Urinary bladder (tissue), 4 donors: ENCODE results near the gene HSPA12B. TPM values are rescaled to one million over a fixed set of nuclear protein-coding genes. Genes with fewer than 3 reads are reported as not detected.

Source experiments
- DNase-seq: peaks from one replicate; pipeline ENCODE4 v3.0.0-alpha.2; 2015; ENCODE audit errors: extremely low spot score
- H3K27ac ChIP-seq: one replicate; pipeline ENCODE4 v1.5.1; 2013; ENCODE audit warnings: low read depth, mild to moderate bottlenecking, moderate library complexity
- H3K36me3 ChIP-seq: one replicate; pipeline ENCODE4 v1.6.1; 2013; ENCODE audit warnings: mild to moderate bottlenecking, moderate library complexity; ENCODE audit not compliant: insufficient read depth
- H3K4me1 ChIP-seq: one replicate; pipeline ENCODE4 v1.6.1; 2013; ENCODE audit warnings: mild to moderate bottlenecking, moderate library complexity; ENCODE audit not compliant: insufficient read depth
- H3K4me3 ChIP-seq: one replicate; pipeline ENCODE4 v1.5.1; 2013; ENCODE audit warnings: low read depth, low read length
- WGBS: extraction: QIAGEN DNeasy Blood & Tissue Kit; methylation state at CpG from one replicate; pipeline ENCODE4 v1.1.7; 2013; 5-methylcytosine and 5-hydroxymethylcytosine counted together
- polyA plus RNA-seq: library from polyadenylated mRNA; stranded (reverse); fragments of 200-250 nt; gene quantifications from one replicate; pipeline ENCODE4 v1.2.3, GENCODE V29; 2013
- total RNA-seq: library from RNA; depleted of rRNA; stranded (reverse); fragments of >200 nt; gene quantifications from one replicate; pipeline ENCODE4 v1.2.3, GENCODE V29; 2014
- donor health status: healthy with polysubstance abuse.
- donor health status: healthy.

The HSPA12B gene
- total and polyA plus RNA-seq, 2 donors = 10.7 to 11.8 TPM

GRCh38 chr20:3728354-3728753 lies 4.1 kb upstream of the HSPA12B start:
- no peaks in the 10 kb centered on the region for H3K4me1 ChIP-seq
- H3K36me3 ChIP-seq = no peaks in the 10 kb centered on the region
- DNase-seq = no peak
- no peak overlapping the region for H3K4me3 ChIP-seq
- WGBS = 88% methylated on average over 5 of the region's 5 CpGs
- no peak overlapping the region for H3K27ac ChIP-seq

GRCh38 chr20:3728876-3729275 lies 3.6 kb upstream of the HSPA12B start:
- 81% methylated on average over 3 of the region's 3 CpGs for WGBS

GRCh38 chr20:3729378-3729777 lies 3.1 kb upstream of the HSPA12B start:
- no peak for DNase-seq
- Histone ChIP-seq H3K27ac (no peak overlapping the region), H3K36me3 (no peaks in the 10 kb centered on the region), H3K4me1 (no peaks in the 10 kb centered on the region), H3K4me3 (no peak overlapping the region)
- WGBS = 95% methylated on average over 6 of the region's 6 CpGs

More at GRCh38 chr20:3728876-3729275, 3.6 kb upstream of the HSPA12B start:
- no peak overlapping the region for H3K27ac ChIP-seq
- no peak for DNase-seq
- no peaks in the 10 kb centered on the region for H3K36me3 ChIP-seq
- H3K4me1 ChIP-seq = no peaks in the 10 kb centered on the region
- no peak overlapping the region for H3K4me3 ChIP-seq

GRCh38 chr20:3729811-3730540 lies 2.5 kb upstream of the HSPA12B start:
- Histone ChIP-seq H3K4me1 (no peaks in the 10 kb centered on the region), H3K27ac (no peak overlapping the region), H3K36me3 (no peaks in the 10 kb centered on the region), H3K4me3 (no peak overlapping the region)
- 78% methylated on average over 8 of the region's 8 CpGs for WGBS
- DNase-seq = no peak

GRCh38 chr20:3730803-3731672 lies 1.4 kb upstream of the HSPA12B start:
- Histone ChIP-seq H3K27ac (no peak overlapping the region), H3K36me3 (no peaks in the 10 kb centered on the region), H3K4me3 (no peak overlapping the region), H3K4me1 (no peaks in the 10 kb centered on the region)
- WGBS = 89% methylated on average over 12 of the region's 12 CpGs
- no peak for DNase-seq

- Histone ChIP-seq H3K4me3 (no peak overlapping the region), H3K27ac (no peak overlapping the region), H3K4me1 (no peaks in the 10 kb centered on the region), H3K36me3 (no peaks in the 10 kb centered on the region)
- WGBS = 73% methylated on average over 16 of the region's 16 CpGs
- no peak for DNase-seq
Measured at GRCh38 chr20:3731944-3732326, 550 bp upstream of the HSPA12B start.

- DNase-seq = no peak
- H3K27ac ChIP-seq = no peak overlapping the region
- WGBS = 75% methylated on average over 20 of the region's 20 CpGs
- no peaks in the 10 kb centered on the region for H3K36me3 ChIP-seq
- no peaks in the 10 kb centered on the region for H3K4me1 ChIP-seq
- peak overlapping the region; percentile 27 for H3K4me3 ChIP-seq
Measured at GRCh38 chr20:3733119-3733995, 872 bp downstream of the HSPA12B start.

- H3K4me3 ChIP-seq = no peak overlapping the region
Measured at GRCh38 chr20:3734111-3734843, 1.8 kb downstream of the HSPA12B start.

GRCh38 chr20:3735768-3736167 lies 3.3 kb downstream of the HSPA12B start:
- H3K4me3 ChIP-seq = no peak overlapping the region
- no peaks in the 10 kb centered on the region for H3K36me3 ChIP-seq
- no peak for DNase-seq
- no peak overlapping the region for H3K27ac ChIP-seq
- 83% methylated on average over 4 of the region's 4 CpGs for WGBS
- H3K4me1 ChIP-seq = no peaks in the 10 kb centered on the region

More at GRCh38 chr20:3734111-3734843, 1.8 kb downstream of the HSPA12B start:
- 60% methylated on average over 12 of the region's 12 CpGs for WGBS
- H3K36me3 ChIP-seq = no peaks in the 10 kb centered on the region
- no peak for DNase-seq
- H3K4me1 ChIP-seq = no peaks in the 10 kb centered on the region
- no peak overlapping the region for H3K27ac ChIP-seq

GRCh38 chr20:3738111-3739053 lies 5.9 kb downstream of the HSPA12B start:
- Histone ChIP-seq H3K27ac (no peak overlapping the region), H3K36me3 (no peaks in the 10 kb centered on the region), H3K4me3 (no peak overlapping the region), H3K4me1 (no peaks in the 10 kb centered on the region)
- no peak for DNase-seq
- WGBS = 50% methylated on average over 11 of the region's 11 CpGs

- Histone ChIP-seq H3K36me3 (no peaks in the 10 kb centered on the region), H3K27ac (no peak overlapping the region), H3K4me3 (no peak overlapping the region), H3K4me1 (no peaks in the 10 kb centered on the region)
- no peak for DNase-seq
- WGBS = 80% methylated on average over 19 of the region's 19 CpGs
Measured at GRCh38 chr20:3739054-3739925, 6.8 kb downstream of the HSPA12B start.
